Measurements from ENCODE around the gene PDE6A.

DNA sequence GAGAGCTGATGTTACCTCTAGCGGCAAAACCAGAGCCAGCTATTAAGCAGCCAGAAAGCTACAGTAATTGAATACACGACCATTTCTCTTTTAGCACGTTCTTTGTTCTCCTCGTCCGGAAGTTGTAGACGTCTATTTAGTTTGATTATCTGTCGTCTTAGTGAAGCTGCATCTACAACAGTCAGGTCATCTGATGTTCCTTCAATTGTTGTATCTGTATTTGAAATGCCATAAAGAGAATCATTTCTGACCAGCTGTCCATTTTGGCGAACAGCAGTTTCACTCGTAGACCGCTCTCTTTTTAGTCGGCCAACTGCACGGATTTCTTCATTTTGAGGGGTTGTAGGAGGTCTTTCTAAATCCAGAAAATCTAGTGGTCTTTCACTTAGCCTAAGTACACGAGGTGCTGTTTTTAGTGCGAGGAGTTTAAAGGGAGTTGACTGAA is 12.6 kb downstream of the PDE6A start:
- TF ChIP-seq, protein P1, sequence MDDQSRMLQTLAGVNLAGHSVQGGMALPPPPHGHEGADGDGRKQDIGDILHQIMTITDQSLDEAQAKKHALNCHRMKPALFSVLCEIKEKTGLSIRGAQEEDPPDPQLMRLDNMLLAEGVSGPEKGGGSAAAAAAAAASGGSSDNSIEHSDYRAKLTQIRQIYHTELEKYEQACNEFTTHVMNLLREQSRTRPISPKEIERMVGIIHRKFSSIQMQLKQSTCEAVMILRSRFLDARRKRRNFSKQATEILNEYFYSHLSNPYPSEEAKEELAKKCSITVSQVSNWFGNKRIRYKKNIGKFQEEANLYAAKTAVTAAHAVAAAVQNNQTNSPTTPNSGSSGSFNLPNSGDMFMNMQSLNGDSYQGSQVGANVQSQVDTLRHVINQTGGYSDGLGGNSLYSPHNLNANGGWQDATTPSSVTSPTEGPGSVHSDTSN (CRISPR knock-in tag; IDR thresholded peaks at IDR 0.05) = no peak
- TF ChIP-seq ZNF777 (tag by site-specific recombination; IDR thresholded peaks at IDR 0.05; ENCODE audit: borderline replicate concordance) = no peak
- TF ChIP-seq, protein P2, sequence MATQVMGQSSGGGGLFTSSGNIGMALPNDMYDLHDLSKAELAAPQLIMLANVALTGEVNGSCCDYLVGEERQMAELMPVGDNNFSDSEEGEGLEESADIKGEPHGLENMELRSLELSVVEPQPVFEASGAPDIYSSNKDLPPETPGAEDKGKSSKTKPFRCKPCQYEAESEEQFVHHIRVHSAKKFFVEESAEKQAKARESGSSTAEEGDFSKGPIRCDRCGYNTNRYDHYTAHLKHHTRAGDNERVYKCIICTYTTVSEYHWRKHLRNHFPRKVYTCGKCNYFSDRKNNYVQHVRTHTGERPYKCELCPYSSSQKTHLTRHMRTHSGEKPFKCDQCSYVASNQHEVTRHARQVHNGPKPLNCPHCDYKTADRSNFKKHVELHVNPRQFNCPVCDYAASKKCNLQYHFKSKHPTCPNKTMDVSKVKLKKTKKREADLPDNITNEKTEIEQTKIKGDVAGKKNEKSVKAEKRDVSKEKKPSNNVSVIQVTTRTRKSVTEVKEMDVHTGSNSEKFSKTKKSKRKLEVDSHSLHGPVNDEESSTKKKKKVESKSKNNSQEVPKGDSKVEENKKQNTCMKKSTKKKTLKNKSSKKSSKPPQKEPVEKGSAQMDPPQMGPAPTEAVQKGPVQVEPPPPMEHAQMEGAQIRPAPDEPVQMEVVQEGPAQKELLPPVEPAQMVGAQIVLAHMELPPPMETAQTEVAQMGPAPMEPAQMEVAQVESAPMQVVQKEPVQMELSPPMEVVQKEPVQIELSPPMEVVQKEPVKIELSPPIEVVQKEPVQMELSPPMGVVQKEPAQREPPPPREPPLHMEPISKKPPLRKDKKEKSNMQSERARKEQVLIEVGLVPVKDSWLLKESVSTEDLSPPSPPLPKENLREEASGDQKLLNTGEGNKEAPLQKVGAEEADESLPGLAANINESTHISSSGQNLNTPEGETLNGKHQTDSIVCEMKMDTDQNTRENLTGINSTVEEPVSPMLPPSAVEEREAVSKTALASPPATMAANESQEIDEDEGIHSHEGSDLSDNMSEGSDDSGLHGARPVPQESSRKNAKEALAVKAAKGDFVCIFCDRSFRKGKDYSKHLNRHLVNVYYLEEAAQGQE (tag by site-specific recombination; IDR thresholded peaks at IDR 0.05) = no peak
- TF ChIP-seq PRDM10 (tag by site-specific recombination; IDR thresholded peaks at IDR 0.05) = no peak
- no peak for TF ChIP-seq PRDM1 (tag by site-specific recombination; IDR thresholded peaks at IDR 0.05)
- TF ChIP-seq ZNF274 (IDR thresholded peaks at IDR 0.05; ENCODE audit: low read length) = no peak
- no peak for TF ChIP-seq ZNF274 (tag by site-specific recombination; IDR thresholded peaks at IDR 0.05; ENCODE audit: borderline replicate concordance)
- no peak for TF ChIP-seq ZNF175 (tag by site-specific recombination; IDR thresholded peaks at IDR 0.05)
- no peak for TF ChIP-seq CTCF (tag by site-specific recombination; IDR thresholded peaks at IDR 0.05)
- TF ChIP-seq ZNF133 (tag by site-specific recombination; IDR thresholded peaks at IDR 0.05) = no peak
- no peak for TF ChIP-seq ZBTB7A (tag by site-specific recombination; IDR thresholded peaks at IDR 0.05; ENCODE audit: low read depth)
- TF ChIP-seq ZNF112 (tag by site-specific recombination; IDR thresholded peaks at IDR 0.05) = no peak

All from HEK293 (cell line).